Measurements from ENCODE around the gene TBC1D8. TPM values are rescaled to one million over a fixed set of nuclear protein-coding genes. Genes with fewer than 3 reads are reported as not detected.

The TBC1D8 gene
- total RNA-seq, 1 donor from 2014 or later = 16.1 TPM

- no peak for DNase-seq (ENCODE audit: low spot score)
These were observed 120.2 kb downstream of the TBC1D8 start for GRCh38 chr2:101030866-101031554.

GRCh38 chr2:101027852-101028251 lies 123.3 kb downstream of the TBC1D8 start:
- no peak for DNase-seq (ENCODE audit: low spot score)

GRCh38 chr2:101026923-101027469 lies 124.2 kb downstream of the TBC1D8 start:
- DNase-seq (ENCODE audit: low spot score) = no peak

GRCh38 chr2:101026253-101026701 lies 124.9 kb downstream of the TBC1D8 start:
- DNase-seq (ENCODE audit: low spot score) = no peak

GRCh38 chr2:101025561-101025960 lies 125.6 kb downstream of the TBC1D8 start:
- DNase-seq (ENCODE audit: low spot score) = no peak

DNA sequence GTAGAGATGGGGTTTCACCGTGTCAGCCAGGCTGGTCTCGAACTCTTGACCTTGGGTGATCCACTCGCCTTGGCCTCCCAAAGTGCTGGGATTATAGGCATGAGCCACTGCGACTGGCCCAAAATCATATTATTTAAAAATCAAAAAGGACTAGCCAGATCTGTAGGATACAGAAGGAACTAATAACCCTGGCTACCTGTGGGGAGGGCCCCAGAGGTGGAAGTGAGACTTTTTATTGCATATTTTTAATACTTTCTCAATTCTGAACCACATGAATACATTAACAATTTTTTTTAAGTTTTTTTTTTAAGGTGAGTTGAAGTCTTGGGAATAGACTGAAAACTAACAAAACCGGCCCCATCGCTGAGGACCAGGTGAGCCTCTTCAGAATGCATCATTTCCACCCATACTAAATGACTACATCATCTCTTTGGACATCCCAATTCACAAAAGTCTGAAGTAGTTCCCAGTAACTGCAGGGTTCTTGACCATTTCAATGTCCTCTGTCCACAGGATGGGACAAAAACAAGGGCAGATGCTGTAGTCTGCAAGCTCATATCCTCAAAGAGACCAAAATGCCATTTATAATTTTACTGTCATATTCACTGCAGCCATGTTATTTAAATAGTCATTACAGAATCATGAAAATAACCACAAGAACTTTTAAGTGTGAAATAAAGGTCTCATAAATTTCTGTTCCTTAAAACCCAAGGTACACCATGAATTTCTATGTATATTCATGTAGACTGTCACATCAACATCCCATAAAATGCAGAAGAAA lies 127.7 kb downstream of the TBC1D8 start:
- DNase-seq (ENCODE audit: low spot score) = no peak

DNA sequence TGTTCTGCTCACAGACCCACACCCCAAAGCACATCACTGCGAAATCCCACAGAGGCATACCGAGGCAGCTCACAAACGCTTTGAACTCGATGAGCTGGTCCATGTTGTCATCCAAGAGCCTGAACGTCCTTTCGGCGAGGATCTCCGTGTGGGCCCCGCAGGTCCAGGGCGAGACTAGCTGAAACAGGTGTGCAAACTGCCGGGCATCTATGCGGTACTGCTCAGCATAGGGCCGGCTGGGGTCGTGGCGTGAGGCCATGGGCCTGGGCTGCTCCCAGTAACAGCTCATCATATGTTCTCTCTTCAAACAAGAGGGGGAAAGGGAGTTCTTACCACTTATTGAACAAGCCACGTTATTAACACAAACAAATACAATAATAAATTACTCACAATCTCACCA lies 129.0 kb downstream of the TBC1D8 start:
- DNase-seq (ENCODE audit: low spot score) = no peak

GRCh38 chr2:101018934-101019333 lies 132.2 kb downstream of the TBC1D8 start:
- no peak for DNase-seq (ENCODE audit: low spot score)

DNA sequence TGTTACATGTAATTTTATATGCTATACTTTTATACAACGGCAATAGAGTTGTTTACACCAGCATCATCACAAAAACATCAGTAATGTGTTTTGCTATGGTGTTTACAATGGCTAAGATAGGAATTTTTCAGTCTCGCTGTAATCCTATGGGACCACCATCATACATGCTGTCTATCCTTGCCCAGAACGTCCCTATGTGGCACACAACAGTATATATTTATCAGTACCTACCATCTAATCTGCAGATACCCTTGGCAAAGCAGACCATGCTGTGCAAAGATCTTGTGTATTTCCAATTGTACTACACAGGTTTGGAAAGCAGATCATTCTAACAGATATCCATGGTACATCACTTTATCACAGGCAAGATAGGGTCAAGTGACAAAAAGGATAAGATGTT lies 133.8 kb downstream of the TBC1D8 start:
- DNase-seq (ENCODE audit: low spot score) = no peak

DNA sequence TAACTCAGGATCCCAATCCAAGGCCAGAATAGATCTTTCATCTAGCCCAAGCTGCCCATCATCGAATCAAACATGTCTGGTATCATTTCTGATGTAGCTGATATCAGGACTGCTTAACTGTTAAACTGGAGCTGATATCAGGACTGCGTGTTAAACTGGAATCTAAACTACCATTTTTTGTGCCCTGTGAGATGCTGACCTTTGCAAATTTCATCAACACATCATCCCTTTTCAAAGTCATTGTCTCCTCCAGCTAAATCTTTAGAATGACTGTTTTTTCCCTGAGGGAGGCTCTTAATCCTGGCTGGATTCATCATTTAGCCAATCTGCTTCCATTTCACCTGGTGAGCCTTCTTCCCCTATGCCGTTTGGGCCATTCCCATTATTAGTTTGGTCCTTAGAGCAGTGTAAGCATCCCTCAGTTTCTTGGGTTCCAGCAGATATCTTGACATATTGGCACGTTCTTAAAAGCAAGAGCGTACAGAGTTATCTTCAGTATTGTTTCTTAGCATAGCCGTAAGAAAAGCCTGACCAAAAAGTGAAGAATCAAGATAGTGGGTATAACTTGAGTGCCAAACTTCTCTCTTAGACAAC lies 136.8 kb downstream of the TBC1D8 start:
- DNase-seq (ENCODE audit: low spot score) = no peak

DNA sequence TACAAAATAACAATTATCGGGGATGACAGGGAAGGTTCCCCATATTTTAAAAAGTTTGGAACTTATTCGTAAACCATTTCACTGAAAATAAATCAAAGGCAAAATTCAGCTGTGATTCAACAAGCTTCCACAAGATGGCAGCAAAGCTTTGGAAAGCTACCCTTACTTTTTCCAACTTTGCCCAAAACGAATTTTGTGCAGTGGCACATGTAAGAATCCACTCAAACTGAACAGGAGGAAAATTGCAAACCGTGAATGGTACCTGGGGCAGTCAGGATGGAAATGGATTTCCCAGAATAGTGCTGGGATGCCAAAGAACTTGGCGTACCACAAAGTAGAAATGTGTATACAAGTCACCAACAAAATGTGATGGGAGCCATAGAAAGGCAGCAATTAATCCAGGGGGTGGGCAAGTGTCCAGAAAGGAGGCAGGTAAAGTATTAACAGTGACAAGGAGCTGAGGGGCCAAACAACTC lies 138.4 kb downstream of the TBC1D8 start:
- peak; percentile 52 for DNase-seq (ENCODE audit: low spot score)

DNA sequence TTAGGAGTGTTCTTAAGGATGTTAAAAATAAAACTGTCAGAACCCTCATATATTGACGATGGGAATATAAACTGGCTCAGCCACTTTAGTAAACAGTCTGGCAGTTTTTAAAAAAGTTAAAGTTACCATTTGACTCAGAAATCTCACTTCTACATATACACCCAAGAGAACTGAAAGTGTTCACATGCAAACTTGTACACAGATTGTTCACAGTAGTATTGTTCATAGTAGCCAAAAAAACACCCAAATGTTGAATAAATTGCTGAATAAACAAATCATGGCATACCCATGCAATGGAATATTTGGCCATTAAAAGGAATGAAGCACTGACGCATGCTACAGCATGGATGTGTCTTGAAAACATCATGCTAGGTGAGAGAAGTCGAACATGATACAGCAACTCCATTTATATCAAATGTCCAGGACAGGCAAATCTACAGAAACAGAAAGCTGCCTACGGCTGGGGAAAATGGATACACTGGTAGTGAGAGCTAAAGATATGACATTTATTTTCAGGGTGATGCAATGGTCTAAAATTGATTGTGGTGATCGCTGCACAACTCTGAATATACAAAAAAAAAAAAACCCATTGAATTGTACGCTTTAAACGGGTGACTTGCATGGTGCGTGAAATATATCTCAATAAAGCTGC lies 139.0 kb downstream of the TBC1D8 start:
- DNase-seq (ENCODE audit: low spot score) = no peak

DNA sequence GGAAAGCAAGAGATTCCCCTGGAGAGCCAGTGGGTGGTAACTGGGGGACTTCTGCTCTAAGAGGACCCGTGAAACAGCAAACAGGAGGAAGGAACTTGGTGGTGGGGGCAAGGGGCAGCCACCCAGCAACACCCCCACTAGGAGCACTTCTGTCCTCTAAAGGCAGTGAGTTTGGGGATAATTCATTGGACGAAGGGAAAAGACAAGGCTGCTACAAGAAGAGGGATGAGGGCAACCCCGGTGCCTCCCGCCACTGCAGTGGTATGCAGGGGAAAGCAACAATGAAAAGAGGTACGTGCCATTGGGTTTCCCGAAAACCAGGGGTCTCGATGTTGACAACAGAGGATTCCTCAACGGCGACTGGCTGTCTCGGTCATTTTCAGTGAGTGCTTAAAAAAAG lies 140.0 kb downstream of the TBC1D8 start:
- no peak for DNase-seq (ENCODE audit: low spot score)

DNA sequence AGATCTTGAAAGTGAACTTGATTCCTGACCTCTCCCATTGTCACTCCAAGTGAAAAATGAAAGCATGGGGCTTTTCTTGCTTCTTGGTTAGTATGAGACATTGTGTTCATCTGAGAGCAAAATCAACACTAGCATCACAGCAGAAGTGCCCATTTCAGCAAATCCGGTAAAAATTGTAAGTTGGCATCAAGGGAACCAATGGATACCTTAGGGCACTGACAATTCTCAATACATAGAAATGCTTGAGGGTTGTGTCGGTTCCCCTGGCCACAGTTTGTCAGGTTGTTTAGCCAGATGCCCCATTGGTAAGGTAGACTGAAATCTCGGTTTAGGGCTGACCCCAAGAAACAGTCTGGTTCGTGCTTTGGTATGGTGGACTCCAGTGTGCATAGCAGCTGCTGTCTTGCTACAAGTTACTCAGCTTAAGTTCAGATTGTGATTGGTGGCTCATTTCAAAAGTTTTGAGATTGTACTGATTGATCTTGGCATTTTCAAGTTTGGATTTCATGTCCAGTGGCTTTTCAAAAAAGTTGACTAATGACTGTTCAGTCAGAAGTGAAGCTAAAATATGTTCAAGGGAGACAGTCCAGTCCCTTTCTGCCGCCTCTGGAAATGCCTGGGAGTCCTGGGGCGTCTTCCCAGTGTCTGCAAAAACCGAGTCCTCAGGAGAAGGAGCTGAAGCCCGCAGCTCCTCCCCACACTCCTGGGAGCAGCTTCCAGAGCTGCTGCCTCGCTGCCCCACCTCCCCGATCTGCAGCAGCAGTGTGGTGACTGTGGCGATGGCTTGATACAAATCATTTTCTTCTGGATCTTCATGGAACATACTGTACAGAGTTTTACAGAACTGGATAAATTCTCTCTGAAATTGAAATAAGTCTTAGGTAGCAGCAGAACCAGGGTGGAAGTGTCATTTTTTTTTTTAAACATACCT lies 143.5 kb downstream of the TBC1D8 start:
- DNase-seq (ENCODE audit: low spot score) = no peak

- no peak for DNase-seq (ENCODE audit: low spot score)
These were observed 145.0 kb downstream of the TBC1D8 start for GRCh38 chr2:101006065-101006715.

GRCh38 chr2:101004620-101005325 lies 146.4 kb downstream of the TBC1D8 start:
- no peak for DNase-seq (ENCODE audit: low spot score)

DNA sequence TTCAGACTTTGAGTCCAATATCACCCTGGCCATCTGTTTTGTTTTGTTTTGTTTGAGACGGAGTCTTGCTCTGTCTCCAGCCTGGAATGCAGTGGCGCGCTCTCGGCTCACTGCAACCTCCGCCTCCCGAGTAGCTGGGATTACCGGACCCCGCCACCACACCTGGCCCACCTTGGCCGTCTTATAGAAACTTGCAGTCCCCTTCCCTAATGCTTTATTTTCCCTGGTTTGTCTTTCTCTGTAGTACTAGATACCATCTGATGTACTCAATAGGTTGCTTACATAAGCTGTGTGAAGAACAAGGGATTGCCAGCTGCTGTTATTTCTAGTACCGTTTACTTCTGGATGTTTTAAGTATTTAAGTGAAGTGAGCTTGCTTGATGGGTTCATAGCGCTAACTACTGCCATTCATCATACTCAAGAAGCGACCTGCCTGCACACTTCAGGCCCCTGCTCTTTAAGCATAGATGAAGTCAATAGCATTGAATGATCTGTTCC lies 147.9 kb downstream of the TBC1D8 start:
- DNase-seq (ENCODE audit: low spot score) = no peak

- no peak for DNase-seq (ENCODE audit: low spot score)
These were observed 148.5 kb downstream of the TBC1D8 start for GRCh38 chr2:101002562-101003277.
